NCI-H2171 (cell line): ENCODE data around the gene PLA2G4D.

Experiments used
- DNase-seq: peaks from one replicate; lab custom pipeline; 2025; lab: John Stamatoyannopoulos, UW

Gene PLA2G4D

DNA sequence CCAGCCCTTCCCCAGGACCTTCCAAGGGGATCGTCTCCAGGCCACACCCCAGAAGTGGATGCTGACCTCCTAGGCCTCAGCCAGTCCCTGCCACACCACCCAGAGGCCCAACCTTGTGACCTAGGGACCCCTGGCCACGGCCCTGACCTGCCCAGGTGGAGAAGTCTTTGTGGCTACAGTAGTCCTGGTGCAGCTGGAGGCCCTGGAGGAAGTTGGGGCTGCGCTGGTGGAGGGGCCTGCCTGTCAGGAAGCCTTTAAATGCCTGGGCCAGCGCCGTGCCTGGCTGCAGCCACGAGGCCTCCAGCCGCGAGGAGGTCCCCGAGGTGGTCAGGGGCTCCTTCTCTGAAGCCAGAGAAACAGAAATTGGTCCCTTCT is 23.4 kb downstream of the PLA2G4D start:
- no peak for DNase-seq

DNA sequence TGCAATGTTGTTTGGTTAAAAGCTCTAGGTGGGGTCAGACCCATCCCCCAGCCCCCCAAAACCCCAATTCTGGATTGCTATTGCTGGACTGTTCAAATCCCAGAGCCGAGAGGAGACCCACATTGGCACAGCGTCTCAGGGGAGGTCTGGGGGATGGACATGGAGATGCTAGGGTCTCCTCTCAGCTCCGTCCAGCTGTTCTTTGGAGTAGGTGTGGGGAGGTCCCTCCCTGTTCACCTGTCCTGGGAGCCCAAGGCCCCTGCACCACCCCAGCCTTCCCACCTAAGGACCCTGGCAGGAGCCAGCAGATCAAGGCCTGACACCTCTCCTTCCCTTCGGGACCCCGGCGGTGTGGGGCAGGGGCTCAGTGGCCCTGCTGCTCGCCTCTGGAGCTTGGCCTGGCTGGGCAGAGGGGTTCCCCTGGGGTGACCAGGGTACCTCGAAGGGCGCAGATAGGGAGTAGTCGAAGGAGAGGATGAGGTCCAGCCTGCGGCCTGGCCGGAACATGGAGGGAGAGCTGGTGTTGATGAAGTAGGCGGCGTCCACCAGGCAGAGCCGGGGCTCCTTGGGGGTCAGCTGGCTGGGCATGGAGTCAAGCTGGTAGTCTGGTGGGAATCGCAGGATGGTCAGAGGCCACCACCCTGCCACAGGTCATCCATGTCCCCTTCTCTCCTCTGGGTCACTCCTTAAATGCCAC is 23.9 kb downstream of the PLA2G4D start:
- DNase-seq, result no peak

DNA sequence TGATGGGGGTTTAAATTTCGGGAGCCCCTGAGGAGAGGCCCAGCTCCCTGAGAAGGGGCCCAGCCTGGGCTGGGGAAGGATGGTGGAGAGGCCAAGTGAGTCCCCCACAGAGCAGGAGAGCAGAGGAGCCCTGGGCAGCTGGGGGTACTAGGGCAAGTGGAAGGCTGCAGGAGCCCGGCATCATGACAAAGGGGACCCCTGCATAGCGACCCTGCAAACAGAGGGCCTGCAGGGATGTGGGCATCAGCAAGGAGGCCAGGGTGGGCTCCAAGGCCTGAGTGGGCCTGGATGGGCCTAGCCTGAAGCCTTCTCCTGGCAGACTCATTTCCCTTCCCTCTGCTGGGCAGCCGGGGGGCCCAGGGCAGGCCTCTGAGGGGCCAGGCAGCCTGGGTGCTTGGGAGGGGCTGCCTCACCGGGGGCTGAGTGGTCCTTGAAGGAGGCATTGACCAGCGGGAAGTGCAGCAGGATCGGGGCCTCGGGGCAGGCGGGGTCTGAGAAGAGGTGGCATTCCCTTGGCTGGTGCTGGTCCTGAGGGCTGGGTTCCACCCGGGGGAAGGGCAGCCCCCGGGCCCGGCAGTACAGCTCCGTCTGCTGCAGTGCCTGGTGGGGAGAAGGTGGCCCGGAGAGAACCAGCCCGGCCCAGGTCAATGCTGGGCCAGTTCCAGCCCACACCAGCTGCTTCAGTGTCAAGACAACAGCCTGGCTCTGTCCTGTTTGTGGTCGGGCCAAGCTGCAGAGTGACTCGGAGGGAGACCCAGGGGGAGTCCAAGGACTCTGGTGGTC is 24.7 kb downstream of the PLA2G4D start:
- no peak for DNase-seq

DNA sequence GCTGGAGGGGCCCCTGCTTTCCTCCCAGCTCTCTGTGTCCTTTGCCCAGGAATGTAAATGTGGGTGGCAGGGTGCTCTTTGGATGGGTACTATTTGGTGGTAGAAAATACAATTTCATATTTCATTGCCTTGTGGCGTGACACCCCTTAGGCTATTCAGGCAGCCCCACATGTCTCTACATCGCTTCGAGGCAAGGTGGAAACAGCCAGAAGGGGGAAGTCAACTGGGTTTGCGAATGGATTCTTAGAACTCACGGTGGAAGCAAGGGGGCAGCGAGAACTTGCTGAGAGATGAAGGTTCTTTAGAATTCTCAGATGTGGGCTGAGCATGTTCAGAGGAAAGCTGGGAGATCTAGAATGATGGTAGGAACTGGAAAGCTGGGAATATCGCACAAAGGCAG is 25.3 kb downstream of the PLA2G4D start:
- DNase-seq, result no peak

DNA sequence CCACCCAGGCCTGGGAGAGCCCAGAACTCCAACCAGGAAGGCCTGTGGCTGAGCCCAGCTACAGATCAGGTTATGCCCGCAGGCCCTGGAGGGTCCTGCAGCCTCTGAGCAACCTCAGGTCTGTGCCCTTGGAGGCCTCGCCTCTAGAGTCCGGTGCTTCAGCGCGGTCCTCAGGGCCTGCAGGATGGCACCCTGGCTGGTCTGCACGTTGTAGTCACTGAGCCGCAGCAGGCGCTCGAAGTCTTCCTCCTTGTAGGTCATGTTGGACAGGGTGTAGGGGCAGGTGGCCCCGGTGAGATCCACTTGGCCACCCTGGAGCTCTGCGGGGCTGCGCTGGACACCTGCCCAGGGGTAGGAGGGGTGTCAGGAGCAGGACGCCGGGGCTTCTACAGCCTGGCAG is 25.8 kb downstream of the PLA2G4D start:
- DNase-seq, result no peak

DNA sequence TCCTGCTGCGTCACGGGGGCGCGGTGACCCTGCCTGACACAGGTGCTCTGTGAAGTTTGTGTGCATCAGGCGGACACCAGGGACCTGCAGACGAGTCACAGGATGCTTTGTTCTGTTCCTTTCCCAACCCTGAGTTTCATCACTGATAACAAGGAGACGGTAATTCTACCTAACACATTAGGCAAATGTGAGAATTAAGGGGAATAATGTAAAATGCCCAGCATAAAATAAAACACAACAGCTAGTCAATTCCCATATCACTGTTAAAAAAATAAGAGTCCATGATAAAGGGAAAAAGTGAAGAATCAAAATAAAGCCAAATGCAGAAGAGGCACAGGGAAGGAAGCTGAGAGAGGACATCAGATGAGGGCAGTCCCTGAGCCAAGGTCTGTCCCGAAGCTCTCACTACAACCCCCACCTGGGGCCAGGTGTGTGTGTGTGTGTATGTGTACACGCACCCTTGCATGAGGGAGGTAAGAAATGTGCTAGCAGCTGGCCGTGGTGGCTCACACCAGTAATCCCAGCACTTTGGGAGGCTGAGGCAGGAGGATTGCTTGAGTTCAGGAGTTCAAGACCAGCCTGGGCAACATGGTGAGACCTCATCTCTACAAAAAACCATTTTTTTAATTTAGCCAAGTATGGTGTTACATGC is 27.5 kb downstream of the PLA2G4D start:
- no peak for DNase-seq

DNA sequence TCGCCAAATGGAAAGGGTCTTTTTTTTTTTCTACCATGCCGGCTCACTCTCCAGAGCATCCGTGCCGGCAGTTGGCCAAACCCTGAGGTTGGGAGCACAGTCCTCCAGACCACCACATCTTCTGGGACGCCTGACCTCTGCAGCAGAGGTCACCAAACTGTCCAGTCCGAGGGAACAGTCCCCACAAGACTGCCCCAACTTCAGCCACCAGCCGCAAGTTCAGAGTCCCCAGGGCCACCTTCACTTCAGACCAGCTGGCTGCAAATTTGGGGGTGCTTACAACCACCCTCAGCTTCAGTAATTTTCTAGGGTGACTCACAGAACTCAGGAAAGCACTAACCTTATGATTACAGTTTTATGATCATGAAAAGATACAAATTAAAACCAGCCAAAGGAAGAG is 28.9 kb downstream of the PLA2G4D start:
- no peak for DNase-seq

DNA sequence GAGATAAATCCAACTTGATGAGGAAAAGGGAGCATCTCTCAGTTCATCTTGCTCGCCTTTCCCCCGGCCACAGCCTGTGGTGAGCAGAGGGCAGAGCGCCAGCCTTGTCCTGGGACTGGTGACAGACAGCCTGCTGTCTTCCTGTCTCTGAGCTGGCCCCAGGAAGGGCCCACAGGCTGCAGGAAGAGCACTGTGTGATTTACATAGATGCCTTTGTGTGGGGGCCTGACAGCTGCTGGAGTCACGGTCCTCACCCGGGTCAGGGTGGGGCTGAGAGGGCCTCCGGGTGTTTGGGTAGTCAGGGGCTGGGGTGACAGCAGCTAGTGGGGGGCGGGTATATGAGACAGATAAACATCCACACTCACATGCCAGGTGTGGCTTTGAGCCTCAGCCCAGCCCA is 29.3 kb downstream of the PLA2G4D start:
- peak; percentile 75 for DNase-seq

DNA sequence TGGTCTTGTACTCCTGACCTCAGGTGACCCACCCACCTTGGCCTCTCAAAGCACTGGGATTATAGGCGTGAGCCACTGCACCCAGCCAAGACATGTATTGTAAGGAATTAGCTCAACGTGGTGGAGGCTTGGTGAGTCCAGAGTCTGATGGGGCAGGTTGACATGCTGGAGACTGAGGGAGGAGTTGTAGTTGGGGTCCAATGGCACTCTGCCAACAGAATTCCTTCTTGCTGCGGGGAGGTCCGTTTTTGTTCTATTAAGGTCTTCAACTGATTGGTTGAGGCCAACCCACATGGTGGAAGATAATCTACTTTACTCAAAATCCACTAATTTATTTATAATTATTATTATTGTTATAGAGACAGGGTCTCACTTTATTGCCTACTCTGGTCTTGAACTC is 30.1 kb downstream of the PLA2G4D start:
- DNase-seq, result no peak

DNA sequence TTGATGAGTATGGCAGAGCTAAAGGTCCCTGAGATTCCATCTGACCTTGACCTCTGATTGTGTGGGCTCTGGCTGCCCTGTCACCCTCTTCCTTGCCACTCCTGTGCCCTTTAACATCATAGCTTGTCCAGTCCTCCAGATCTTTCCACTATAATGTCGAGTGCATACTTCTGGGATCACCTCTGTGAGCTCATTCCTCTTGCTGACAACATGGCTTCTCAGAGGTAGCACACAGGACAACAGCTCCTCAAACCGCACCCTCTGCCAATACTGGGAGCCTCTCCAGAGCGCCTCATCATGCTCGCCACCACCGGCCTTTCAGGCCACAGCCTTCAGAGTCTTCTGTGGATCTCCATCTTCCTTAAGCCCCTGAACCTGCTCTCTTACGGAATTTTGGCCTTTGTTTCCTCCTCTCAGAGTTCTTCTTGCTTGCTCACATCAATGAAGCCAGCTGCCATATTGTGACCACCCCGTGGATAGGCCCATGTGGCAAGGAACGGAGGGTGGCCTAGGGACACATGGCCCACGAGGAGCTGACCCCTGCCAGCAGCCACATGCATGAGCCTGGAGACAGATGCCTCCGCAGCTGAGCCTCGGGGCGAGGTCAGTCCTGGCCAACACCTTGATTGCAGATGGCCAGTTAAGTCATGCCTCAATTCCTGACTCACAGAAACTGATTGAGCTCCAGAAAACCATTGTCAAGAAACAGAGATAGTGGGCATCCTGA is 31.1 kb downstream of the PLA2G4D start:
- DNase-seq, result no peak

DNA sequence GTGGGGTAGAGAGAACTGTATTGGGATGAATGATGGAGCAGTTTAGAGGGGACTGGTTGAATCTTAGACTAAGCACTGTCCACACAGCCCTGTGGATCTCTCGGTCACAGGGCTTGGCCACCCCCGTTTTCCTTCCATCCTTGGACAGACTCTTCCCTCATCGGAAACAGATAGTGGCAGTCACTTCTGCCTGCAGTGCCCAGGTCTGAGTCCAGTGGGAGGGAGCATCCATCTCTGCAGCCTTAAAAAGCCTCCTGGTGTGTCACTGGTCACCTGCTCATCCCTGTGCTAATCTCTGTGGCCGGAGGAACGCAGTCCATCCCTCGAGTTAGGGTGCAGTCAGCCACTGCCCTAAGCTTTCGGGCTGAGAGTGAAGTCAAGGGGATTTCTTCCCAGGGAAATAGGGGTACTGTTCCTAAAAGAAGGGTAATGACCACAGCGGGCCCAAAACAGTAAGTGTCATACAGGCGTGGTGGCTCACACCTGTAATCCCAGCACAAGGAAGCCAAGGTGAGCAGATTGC is 32.0 kb downstream of the PLA2G4D start:
- DNase-seq, result no peak

DNA sequence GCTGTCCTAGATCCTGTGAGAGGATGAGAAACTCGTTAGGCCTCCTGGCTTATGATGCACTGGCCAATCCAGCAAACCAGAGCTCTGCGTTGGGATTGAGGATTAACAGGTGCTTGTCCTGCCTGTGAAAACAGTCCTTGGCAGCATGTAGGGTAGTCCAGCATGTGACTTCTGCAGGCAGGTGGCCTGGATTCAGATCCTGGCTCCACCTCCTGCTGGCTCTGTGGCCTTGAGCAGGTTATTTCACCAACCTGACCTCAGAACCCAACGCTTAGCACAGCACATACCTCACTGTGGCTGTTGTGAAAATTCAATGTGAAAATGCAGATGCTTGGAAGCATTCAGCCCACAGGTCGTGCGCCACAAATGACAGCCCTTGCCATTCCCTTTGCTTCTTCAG is 33.6 kb downstream of the PLA2G4D start:
- DNase-seq, result no peak

DNA sequence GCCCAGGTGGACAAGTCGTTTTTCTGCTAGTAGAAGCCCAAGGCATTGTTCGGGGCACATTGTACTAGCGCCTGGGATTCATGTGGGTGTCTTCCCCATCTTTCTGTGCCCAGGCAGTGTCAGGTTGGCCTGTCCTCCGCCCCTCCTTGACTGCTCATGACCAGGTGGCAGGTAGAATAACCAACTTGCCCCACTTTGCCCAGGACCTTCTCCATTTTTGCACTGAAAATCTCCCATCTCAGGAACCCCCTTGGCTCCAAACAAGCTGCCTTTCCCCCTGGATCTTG is 33.9 kb downstream of the PLA2G4D start:
- no peak for DNase-seq

DNA sequence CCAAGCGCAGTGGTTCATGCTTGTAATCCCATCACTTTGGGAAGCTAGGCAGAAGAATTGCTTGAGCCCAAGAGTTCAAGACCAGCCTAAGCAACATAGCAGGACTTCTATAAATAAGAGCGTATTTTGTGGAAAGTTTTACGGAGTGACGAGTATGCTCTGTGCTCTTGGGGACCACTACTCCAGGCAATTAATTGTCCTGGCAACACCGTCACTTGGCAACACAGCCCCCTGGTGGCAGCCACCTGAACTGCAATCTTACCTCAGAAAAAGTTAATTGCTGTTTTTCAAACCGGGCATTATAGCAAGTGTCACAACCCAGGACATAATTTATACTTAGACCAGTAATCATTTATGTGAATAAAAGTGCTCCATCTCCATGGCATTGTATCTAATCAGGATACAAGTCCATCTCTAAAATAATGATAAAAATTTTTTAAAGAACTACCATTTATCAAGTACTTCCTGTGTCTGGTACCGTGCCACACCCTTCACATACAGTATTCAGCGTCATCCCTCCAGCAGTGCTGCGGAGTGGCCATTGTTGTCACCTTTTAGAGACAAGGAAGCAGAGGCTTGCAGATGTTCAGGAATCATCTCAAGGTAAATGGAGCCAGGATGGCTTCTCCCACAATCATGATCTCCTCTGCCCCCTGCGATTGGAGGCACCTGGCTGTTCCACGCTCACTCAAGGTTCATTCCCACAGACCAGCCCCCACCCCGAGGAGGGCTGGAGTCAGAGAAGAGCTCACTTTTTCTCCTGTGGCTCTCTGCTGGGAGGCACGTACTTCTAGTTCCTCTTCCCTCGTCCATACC is 34.5 kb downstream of the PLA2G4D start:
- peak; percentile 5 for DNase-seq

DNA sequence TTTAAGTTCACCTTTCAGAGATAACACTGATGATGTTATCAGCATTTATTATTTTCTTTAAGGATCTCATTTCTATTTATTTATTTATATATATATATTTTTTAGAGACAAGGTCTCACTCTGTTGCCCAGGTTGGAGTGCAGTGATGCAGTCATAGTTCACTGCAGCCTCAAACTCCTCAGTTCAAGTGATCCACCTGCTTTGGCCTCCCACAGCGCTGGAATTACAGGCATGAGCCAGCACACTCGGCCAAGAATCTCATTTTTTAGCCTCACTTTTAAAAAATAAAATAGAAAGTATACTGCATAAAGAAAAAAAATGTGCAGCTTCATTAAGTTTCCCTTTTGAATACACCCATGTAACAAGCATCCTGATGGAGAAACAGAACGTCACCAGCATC is 35.6 kb downstream of the PLA2G4D start:
- no peak for DNase-seq

DNA sequence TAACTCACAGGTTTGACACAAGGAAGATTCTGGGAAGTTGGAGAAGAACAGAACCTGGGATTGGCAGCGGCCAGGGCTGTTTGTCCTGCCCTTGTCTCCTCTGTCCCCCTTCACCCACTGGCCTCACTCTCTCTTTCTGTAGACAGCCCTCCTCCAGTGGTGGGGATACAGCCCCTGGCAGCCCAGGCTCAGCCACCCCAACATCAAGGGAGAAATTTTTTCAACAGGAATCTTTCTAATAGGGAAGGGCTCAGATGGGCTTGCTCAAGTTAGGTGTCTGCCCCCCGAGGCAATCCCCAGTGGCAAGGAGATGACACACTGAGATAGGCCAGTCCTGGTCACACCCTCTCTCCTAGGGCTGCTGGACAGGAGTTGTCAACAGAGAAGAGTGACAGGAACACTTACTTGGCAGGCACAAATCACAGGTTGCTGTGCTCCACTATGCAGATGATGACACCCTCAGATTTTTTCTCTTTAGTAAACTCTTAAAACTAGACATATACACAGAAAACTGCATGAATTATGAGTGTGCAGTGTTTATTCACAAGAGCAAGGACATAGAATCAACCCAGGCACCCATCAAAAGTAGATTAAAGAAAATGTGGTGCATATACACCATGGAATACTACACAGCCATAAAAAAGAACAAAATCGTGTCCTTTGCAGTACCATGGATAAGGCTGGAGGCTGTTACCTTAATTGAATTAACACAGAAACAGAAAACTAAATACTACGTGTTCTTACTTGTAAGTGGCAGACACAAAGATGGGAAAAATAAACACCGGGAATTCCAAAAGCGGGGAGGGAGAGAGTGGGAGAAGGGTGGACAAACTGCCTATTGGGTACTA is 36.3 kb downstream of the PLA2G4D start:
- DNase-seq, result no peak

DNA sequence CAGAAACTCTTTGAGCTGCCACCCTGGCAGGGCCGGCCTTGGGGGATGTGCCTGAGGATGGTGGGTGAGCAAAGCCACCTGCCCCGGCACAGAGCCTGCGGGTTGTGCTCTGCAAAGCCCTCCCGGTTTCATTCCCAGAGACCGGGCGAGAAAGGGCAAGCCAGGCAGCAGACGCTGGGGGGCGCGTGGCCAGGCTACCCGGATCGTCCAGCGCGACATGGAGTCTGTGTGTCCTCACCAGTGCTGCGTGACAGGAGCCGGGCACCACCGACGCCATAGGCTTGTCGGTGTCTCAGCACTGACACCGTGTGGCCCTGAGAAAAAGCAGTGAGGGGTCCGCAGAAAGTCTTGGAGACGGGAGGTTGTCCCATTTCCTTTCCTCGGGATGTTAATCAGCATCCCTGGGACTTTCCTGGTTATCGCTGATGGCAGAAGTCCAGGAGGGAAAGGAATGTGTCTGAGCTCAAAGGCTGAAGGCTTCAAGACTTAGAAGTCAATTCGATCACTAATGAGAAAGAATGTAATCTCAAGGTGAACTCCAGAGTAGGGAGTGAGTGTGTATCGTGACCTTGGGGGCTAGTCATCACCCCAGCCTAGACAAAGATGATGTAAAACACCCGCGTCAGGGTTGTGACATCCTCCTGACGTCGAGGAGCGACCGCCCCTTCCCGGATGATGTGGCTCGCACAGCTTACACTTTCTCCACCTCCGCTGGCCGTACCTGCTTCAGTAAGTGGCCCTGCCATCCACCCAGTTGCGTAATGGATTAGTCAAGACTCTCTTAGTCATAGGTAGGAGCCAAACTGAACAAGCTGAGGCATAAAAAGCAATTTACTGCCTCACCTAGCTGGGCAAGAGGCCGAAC is 37.2 kb downstream of the PLA2G4D start:
- peak; percentile 55 for DNase-seq

DNA sequence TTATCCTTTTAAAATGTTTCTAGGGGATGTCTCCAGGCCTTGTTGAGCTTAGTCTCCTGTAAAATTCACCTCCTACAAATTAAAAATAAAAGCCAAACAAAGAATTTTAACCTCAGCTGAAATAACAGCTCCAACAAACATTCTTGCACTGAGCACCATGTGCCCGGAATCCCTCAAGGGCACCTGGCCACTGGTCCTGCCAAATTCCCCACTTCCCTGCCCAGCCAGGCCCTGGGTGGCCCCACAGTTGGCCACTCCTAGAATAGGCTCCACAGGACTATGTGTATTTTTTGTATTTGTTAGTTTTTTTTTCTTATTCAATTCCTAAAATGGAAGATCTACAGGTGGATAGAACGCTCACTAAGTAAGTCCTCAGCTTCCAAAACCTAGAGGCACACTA is 40.4 kb downstream of the PLA2G4D start:
- DNase-seq, result no peak

DNA sequence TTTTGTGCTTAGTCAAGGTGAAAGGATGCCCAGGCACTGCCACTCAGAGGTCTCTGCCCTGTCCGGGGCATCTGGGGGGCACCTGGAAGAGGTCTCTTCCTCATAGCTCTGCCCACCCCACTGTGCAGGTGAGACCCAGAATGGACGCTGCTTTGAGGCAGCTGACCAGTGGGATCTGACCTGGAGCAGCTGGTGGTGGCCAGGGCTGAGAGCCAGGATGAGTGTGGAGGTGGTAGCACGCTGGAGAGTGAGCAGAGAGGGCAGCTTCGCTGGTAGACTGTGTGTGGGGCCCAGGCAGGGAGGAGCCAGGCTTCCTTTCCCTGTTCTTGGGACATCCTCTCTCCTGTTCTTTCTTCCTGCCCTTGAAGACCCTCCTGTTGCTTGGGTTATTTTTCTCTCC is 41.4 kb downstream of the PLA2G4D start:
- no peak for DNase-seq
